Stimulated activated CD8-positive, alpha-beta memory T cell treated with anti-CD3 and anti-CD28 coated beads, Interleukin-2, amount 100 ng/mL, for 1 hour (primary cell): ENCODE measurements around the gene BDKRB1.

Experiments
- DNase-seq, 2 donors: peaks; one replicate each; pipeline ENCODE4 v3.0.0-alpha.2; 2020; ENCODE audit warnings: low read depth in 2 of 2

Gene BDKRB1

DNA sequence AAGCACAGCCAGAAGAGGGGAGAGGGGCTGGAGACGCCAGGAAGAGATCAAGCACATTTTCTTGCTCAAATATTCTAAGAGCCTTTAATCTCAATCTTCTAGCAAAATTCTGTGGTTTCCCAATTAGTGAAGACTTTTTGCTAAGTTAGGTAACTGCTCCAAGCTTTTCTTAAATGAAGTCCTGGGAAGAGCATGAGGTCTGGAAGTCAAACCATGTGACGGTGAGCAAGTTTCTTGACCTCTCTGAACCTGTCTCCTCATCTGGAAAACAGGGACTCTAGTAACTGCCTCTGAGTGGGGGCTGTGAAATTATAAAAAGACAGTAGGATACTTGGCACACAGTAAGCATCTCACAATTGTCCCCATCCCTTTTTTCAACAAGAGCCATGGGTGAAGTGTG is 24.1 kb downstream of the BDKRB1 start:
- no peak for DNase-seq

DNA sequence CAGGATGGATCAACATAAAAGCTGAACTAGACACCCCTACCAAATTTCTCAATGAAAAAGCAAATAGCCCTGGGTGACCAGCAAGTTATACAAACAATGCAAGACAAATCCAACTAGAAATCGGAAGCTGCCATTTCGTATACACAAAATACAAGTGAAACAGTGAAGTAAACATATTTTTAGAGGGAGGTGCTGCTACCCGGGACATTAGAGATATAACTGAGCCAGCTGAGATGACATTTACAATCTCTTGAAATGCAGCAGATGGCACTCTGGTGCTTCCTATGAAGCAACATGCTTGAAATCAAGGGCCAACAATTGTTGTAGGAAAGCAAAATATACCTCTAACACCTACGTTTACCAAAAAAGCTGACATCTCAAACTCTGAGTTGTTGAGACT is 25.5 kb downstream of the BDKRB1 start:
- no peak for DNase-seq

DNA sequence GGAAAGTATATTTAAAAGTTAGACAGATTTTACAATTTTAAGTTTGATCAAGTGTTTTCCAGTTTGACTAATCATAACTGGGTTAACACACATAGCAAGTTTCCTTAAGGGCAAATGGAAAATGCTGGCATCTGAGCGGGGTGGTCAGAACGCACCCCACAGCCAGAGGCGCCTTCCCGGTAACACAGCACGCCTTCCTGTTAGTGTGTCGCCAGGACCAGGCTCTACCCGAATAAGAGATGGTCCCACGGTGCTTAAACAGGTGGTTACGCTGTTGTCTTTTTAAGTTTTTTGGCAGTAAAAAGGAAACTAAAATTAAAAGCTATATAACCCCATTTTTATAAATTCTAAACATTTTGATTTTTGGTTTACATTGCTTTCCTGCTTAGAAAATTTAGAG is 28.0 kb downstream of the BDKRB1 start:
- DNase-seq = no peak

DNA sequence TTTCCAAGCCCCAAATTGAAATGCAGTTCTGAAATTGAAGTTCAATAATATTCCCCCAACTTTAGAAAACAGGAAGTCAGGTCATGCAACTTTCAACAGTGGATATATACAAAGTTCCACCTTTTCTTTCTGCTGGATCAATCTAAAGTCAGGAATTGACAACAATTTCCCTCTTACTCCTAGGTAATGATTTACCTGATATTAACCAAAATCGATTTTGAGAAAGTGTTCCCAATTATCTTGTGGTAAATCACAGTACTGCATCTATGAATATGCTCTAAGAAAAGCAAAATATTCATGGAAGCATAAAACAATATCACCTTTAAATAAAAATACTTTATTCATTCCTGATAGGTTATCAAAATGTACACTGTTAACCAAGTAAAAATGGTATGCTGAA is 28.4 kb downstream of the BDKRB1 start:
- DNase-seq = no peak

DNA sequence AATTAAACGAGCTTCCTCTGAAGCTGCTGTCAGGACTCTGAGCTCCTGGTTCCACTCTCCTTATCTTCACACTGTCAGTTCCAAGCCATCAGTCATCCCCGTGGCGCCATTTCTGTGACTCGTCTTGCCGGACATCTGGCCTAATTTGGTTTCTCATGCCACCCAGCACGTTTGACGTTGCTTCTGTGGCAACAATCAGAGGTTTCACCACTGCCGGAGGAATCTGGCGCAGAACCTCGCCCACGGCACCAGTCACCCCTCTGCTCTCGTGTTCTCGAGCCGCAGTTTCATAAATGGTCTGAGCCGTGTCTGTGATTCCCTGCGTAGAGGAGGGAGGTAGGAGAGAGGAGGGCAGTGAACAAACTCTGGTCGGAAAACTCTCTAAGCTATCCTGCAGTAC is 29.7 kb downstream of the BDKRB1 start:
- DNase-seq = no peak

DNA sequence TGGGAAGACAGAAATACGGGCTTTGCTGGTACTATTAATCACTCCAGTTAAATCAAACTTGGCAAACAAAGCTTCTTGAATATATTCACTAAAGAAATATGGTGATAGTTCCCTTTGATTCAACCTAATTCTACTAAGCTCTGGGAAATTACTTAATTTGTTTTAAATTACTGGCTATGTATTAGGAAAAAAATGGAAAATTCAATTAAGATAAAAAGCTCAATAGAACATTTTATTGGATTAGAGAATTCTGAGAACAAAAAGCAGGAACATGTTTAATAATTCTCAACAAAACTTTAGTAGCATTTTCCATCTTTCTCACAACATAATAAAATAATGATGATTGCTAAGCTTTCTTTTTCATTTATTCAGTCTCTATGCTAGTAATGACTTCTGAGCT is 30.2 kb downstream of the BDKRB1 start:
- DNase-seq = no peak

DNA sequence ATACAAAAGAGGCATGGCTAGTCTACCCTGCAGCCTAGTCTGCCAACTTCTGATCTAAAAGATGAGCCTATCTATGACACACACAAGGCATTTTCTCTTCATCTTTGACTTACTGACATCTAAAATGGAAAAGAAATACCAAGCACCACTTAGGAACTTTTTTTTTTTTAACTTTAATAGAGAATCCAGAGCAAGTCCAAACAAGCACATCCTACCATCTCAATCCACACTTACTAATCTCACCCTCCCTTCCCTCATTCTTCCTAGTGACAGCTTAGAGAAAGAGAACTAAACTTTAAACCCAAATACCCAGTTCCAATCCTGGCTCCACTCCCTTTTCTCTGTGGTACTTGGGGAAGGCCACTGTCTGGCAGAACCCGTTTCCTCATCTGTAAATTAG is 31.8 kb downstream of the BDKRB1 start:
- DNase-seq = no peak

DNA sequence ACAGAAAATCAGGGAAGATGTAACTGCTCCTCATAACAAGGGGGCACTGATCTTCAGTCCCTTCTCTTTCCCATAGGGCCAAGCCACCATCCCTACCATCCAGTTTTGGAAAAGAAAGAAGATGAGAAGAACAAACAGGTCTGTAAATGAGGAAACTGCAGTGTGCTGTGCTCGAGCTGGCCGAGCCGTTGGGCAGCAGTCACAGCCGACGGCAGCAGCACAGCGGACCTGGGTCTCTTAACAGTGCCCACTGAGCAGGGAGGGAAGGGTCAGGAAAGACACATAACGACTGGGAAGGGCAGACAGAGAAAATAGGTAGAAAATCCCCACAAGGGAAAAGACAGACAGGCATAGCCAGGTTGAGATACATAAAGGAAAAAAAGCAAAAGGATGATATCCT is 38.2 kb downstream of the BDKRB1 start:
- DNase-seq = no peak

DNA sequence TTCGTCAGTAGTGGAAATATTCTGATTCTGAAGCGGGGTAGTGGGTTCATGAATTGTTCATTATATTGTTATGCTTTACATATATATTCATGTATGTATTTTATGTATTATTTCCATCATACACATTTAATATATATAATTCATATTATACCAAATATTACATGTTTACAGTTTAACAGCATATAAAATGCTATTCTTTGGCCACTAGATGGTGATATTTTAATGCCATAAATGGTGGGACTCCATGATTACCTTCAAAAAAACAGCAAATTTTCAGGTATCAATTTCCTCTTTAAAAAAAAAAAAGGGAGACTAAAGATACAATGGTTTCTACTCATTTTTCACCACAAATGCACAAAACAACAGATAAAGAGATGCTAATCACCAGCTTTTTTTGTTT is 41.0 kb downstream of the BDKRB1 start:
- no peak for DNase-seq

DNA sequence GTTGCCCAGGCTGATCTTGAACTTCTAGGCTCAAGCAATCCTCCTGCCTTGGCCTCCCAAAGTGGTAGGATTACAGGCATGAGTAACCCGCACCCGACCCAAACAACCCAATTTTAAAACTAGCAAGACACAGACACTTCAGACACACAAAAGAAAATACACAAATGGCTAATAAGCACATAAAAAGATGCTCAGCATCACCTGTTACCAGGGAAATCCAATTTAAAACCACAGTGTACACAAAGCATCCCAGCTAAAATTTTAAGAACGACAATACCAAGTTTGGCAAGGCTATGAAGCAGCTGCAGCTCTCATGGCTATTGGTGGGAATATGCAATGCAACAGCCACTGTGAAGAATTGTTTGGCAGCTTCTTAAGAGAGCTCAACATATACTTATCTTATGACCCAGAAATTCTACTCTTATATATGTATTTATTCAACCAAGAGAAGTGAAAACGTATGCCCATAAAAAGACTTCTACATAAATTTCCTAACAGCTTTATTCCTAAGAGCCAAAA is 42.0 kb downstream of the BDKRB1 start:
- no peak for DNase-seq

DNA sequence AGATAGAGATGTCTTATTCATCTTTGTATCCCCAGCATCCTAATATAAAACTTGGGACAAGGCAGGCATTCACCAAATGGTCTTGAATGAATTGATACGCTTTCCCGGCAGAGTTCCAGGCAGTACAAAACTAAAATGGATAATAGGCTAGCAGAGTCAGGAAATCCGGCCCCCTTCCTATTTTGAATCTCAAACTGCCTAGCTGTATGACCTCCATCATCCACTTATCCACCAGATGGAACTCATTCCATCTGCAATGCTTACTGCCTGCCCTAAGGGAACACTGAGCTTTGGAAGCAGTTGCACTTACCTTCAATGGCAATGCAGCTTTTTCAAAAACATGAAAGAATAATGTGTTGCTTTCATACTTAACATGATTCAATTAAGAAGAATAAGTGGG is 43.4 kb downstream of the BDKRB1 start:
- no peak for DNase-seq

DNA sequence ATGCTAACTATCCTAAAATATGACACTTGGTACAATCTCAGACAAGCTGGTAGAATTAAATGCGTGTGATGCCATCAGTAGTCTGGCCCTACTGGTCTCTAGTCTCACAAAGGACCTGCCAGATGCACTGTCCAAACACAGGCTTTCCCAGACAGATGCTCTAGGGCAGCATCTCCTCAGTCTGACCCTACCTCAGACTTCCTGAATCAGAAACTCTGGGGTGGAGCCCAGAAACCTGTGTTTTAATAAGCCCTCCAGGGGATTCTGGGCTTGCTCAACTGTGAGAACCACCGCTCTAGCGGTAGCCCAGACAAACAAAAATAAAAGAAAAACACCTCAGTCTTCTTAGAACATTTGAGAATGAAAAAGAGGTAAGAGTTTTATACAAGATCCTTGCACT is 48.0 kb downstream of the BDKRB1 start:
- no peak for DNase-seq

DNA sequence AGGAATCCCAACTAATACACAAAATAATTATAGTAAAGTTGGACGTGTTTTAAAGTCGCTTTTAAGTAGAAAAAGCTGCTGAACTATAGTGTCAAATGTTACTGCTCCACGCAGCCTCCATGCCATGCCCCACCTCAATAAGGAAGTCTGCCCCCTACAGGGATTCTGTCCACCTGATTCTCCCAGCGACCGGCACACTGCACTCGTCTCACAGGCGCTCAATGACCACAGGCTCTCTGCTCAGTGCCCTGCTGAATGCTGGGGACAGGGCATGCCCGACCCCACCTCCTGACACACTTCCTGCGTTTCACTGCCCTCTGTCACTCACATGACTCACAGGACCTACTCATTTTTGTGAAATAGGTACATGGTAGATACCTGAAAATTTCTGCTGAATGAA is 48.9 kb downstream of the BDKRB1 start:
- DNase-seq = no peak

DNA sequence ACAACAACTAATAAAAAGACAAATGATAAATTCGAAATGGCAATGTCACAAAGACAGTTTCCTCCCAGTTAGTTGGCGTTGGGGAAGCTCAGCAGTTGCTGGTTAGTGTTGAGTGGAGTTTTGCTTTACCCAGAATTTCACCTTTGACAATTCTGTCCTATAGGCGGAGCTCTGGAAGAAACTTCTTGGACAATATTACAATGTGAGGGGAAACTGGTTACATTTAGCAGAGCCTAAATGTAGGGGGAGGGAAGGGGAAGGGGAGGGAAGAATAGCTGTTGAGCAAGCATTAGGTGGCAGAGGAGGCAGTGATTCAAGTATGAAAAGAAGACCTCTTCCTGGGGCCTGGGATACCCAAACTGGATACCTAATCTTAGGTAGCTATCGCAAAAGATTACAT is 51.4 kb downstream of the BDKRB1 start:
- no peak for DNase-seq

DNA sequence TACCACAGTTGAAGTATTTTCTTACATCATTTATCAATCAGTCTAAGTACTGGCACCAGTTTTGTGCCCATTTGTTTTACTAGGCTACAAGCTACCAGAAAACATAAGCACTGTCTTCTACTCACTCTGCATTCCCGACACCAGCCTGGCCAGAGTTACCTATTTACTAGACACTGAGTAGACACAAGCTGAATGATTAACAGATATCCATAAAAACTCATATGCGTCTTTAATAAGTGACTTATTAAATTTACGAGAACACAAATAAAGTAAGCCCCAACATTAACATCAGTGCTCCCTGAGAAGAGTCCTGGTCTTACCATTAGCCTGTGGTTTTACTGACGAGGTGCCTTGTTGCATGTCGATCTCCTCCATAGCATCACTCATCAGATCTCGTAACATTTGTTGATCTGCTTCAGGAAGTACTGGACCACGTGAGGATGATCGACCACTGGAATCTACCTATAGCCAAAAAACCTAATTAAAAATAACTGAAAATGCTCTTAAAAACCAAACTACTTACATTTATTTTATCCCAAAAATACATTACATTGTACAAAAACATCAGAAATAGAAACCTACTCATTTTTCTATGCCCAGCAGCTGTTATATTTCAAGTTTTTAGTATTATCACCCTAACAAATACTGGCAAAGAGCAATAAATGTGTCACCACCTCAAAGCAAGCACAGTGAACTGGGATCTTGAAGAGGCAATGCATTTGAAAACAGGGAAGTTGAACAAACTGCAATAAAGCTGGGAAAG is 53.3 kb downstream of the BDKRB1 start:
- no peak for DNase-seq

DNA sequence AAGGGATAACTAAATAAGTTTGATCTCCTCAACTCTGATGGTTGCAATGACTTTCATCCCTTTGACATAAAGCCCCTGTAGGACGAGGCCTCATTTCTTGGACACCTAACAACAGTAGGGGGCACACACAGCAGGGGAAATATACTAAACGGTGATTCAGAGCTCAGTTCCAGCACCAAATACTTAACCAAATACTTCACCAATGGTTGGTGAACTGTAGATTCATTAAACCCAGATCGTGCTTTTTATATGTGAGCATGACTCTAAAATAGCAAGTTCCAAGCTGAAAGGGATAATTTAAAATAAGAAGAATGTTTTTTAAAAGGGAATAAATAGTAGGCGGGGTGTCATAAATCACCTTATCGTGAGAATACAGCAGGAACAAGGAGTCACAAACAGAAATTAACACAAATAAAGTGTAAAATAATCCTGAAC is 53.9 kb downstream of the BDKRB1 start:
- DNase-seq = no peak

DNA sequence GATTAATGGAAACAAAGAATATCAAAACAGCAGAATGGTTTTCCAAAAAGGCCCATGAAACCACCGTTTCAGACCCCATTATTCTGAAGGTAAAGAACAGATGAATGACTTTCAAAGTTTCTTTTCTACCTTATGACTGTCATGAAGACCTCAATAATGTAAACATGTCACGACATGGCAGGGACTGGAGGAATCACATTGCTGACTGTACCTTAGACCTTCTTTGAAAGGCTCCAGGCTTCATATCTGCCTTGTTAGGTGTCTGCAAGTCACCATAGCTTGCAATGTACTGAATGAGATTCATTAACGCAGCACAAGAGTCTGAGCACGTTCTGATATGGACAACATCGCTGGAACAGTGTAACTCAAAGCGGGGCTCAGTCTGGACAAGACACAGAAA is 54.9 kb downstream of the BDKRB1 start:
- DNase-seq = no peak
